Activated naive CD4-positive, alpha-beta T cell treated with anti-CD3 and anti-CD28 coated beads, Interleukin-2, amount 50 U/mL, for 72 hours (primary cell): ENCODE measurements around the gene ANO4. TPM values are rescaled to one million over a fixed set of nuclear protein-coding genes. Genes with fewer than 3 reads are reported as not detected.
"Not testable (repeated sequence)": the region's sequence is repeated elsewhere in the genome, so short reads cannot be mapped to it uniquely, and the experiment has no call there.

Source experiments
- ATAC-seq, 2 donors: fragments of 150-1000 bp; cut with Tn5 transposase; 2 replicates each; pipeline ENCODE4 v1.10.0; 2021; ENCODE audit warnings: mild to moderate bottlenecking in 2 of 2, moderate library complexity in 2 of 2
- DNase-seq, 2 donors: peaks; one replicate each; pipeline ENCODE4 v3.0.0; 2021 to 2022; ENCODE audit warnings: low spot score in 2 of 2
- H3K27ac Mint-ChIP-seq, 2 donors: one replicate each; pipeline ENCODE4 v1.8.0; 2022; ENCODE audit warnings: mild to moderate bottlenecking in 2 of 2, mixed read lengths in 2 of 2
- H3K36me3 Mint-ChIP-seq, 2 donors: one replicate each; pipeline ENCODE4 v1.8.0; 2022; ENCODE audit warnings: mixed read lengths in 2 of 2
- H3K9me3 Mint-ChIP-seq, 2 donors: one replicate each; pipeline ENCODE4 v1.8.0; 2022; ENCODE audit warnings: mixed read lengths in 2 of 2
- total RNA-seq, 2 donors: library from RNA; stranded (reverse); gene quantifications; one replicate each; pipeline ENCODE4 v1.2.3, GENCODE V29; 2022

Gene ANO4
- total RNA-seq, 2 donors from 2014 or later, result not detected

DNA sequence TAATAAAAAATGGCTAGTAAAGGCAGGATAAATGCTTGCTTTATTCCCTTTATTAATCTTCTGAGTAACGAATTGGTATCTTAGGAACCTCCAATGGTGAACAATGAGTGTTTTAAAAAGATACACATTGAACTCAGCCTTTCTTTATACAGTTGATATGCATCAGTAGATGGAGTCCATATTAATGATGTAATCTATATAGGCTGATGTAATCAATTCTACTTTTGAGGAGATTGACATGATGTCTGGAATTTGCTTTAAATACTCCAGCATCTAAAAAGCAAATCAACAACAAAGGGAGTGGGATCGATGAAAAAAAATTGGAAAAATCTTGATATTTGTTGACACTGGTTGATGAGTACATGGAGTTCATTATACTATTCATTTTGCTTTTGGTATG is 106.2 kb downstream of the ANO4 start:
- ATAC-seq (no peak), DNase-seq (no peak)
- Mint-ChIP-seq H3K27ac (no peak overlapping the region), H3K36me3 (no peaks in the 10 kb centered on the region), H3K9me3 (peaks cover 23% of the 10 kb centered on the region in 2 donors)

DNA sequence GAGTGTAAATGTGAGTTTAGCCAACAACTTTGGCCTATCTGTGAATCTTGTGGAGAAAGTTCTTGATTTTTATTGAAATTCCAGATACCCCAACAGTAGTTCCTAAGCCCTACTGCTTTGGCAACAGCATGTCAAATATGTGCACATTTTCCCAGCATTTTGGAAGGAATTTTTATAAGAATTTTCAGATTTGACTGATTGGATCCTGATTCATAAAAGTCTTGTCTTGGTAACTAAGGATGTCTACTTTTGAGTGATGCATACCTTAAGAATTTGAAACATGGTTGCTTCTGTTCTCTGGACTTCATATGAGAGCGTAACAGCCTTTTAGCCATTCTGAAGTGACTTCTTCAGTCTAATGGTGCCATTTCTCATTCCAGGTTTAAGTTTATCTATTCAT is 106.7 kb downstream of the ANO4 start:
- peaks cover 18 to 19% of the 10 kb centered on the region in 2 donors for H3K9me3 Mint-ChIP-seq
- no peak for DNase-seq
- H3K27ac Mint-ChIP-seq, result no peak overlapping the region
- no peak for ATAC-seq
- H3K36me3 Mint-ChIP-seq, result no peaks in the 10 kb centered on the region

DNA sequence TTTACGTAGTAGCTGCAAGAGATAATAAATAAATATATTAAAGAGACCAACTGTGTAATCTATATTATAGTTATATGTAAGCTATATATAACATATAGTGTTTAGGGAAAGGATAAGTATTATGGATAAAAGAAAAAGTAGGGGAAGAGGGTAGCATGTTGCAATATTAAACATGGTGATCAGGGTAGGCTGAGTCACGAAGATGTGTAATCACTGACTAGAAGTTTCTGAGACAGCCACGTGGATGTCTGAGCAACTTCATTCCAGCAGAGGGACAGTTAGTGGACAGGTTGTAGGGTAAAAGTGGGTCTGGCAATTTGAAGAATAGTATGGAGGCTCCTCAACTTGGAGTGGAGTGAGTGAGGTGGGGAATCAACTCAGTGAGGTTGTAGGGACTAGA is 109.7 kb downstream of the ANO4 start:
- H3K36me3 Mint-ChIP-seq, result no peaks in the 10 kb centered on the region
- no peak overlapping the region for H3K27ac Mint-ChIP-seq
- DNase-seq (no peak), ATAC-seq (no peak)
- H3K9me3 Mint-ChIP-seq, result peaks cover 9 to 11% of the 10 kb centered on the region in 2 donors

DNA sequence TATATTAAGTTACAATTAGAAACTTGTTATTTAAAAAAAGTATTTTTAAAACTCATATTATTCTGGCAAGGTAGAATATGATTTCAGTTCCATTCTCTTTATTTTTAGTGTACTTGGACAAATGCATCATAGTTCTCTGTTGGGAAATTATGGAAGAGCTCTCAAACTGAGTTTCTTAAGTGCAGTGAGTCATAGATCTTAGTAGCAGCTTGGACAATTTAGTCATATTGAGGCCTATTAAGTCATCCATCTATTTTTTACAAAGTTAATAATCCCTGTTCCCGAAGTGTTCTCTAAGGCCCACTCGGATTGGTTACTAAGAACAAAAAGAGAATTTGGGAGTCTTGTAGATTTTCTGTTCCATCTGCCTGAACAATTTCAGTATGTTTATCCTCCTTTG is 113.9 kb downstream of the ANO4 start:
- DNase-seq, result no peak
- no peaks in the 10 kb centered on the region for H3K9me3 Mint-ChIP-seq
- H3K36me3 Mint-ChIP-seq, result no peaks in the 10 kb centered on the region
- no peak overlapping the region for H3K27ac Mint-ChIP-seq
- no peak for ATAC-seq

DNA sequence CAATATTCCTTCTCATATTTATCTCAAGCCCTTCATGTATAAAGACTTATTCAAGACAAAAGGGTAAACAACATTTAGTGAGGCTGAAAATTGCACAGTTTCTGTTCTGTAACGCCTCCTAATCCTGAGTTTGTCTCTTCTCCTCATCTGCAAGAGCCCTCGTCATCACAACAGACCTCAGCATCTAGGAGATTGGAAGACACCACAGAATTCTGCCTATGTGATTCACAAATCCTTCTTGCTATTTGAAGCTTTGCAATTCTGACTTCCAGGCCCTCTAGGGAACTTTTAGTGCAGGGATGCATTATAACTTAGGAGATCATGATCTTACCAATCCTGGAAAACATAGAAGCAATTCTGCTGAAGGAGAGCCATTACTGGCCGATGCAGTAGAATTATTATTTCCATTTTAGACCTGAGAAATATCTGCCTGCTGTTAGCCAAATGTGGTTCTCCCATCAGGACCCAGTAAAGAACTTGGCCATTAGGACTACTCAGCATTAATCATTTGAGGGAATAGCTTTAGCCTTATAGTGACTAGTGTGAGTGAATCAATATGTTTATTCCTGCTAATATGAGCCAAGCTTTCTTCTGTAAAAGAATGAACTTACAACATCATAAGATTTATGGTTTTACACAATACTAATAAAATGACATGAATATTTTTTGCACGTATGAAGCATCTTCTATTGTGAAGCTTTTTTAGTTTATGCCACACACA is 119.5 kb downstream of the ANO4 start:
- no peak overlapping the region for H3K27ac Mint-ChIP-seq
- H3K9me3 Mint-ChIP-seq, result no peaks in the 10 kb centered on the region
- H3K36me3 Mint-ChIP-seq, result no peaks in the 10 kb centered on the region
- ATAC-seq (no peak), DNase-seq (no peak)

DNA sequence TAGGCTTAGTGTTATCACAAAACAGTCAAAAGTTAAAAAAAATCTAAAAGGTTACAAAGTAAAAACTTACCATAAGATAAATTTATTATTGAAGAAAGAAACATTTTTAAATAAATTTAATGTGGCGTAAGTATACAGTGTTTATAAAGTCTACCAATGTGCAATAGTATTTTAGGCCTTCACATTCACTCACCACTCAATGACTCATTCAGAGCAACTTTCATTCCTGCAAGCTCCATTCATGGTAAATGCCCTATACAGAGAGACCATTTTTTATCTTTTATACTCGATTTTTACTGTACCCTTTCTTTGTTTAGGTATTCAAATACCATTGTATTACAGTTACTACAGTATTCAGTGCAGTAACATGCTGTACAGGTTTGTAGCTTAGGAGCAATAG is 124.5 kb downstream of the ANO4 start:
- DNase-seq (no peak), ATAC-seq (no peak)
- no peak overlapping the region for H3K27ac Mint-ChIP-seq
- no peaks in the 10 kb centered on the region for H3K36me3 Mint-ChIP-seq
- H3K9me3 Mint-ChIP-seq, result no peaks in the 10 kb centered on the region

DNA sequence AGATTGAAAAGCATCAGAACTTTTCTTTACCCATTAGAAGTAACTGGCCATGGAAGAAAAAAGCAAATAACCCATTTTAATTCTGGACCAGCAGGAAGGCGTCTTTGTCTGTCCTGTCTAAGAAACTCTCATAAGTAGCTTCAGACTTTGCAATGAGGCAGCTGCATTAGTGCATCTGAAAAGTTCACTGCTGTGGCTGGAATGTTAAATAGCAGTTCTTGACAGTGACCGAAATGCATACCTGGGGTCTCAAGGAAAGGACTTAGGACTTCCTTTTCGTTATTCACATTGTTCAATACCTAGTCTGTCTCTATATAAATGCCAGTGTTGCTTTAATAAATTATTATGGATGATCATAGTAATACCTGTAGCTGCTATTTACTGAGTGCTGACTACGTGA is 125.9 kb downstream of the ANO4 start:
- H3K36me3 Mint-ChIP-seq, result no peaks in the 10 kb centered on the region
- no peaks in the 10 kb centered on the region for H3K9me3 Mint-ChIP-seq
- no peak for ATAC-seq
- H3K27ac Mint-ChIP-seq, result no peak overlapping the region
- no peak for DNase-seq

DNA sequence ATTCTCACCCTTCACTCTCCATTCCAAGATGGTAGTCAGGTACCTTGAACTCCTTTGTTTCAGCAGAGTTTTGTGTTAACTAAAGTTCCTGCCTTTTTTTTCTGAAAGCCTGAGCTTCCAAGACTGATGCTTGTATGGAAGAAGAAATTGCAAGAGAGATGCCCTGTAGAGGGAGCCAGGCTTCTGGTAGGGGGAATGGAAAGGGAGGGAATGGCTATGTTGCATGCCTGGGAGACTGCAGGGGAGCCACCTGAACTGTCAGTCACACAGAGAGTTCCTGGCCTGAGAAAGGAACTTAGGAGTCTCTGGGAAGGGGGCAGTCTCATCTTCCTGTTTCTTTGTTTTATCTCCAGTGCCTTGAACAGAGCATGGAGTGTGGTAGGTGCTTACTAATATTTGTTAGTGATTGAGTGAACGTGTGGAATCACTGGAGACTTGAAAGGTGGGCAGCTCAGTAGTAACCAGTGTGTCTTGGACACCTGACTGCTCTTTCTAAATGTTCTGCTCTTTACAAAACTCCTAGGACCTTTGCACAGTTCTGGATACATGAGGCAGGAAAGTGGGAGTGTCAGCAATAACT is 132.2 kb downstream of the ANO4 start:
- H3K36me3 Mint-ChIP-seq, result no peaks in the 10 kb centered on the region
- ATAC-seq, result no peak
- peaks cover 4 to 5% of the 10 kb centered on the region in 2 donors for H3K9me3 Mint-ChIP-seq
- DNase-seq, result no peak
- no peak overlapping the region for H3K27ac Mint-ChIP-seq

DNA sequence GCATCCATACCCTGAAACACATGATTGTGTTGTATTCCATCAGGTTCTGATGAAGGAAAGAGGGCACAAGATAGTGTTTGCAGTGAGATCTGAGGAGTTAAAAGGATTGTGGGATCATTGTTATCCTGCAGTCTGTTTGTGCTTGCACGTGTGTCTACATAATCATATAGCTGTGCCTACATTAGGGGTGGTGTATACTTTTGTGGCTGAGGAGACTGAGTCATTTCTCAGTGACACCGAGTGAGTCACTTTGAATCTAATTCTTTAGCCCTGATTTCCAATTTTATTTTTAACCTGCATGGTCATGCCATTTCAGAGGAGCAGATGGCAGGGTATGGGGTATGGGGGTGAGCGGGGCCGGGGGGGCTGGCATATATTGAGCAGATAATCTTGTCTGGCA is 133.2 kb downstream of the ANO4 start:
- ATAC-seq, result no peak
- no peak for DNase-seq
- Mint-ChIP-seq H3K27ac (no peak overlapping the region), H3K9me3 (peaks cover 4 to 5% of the 10 kb centered on the region in 2 donors), H3K36me3 (no peaks in the 10 kb centered on the region)

DNA sequence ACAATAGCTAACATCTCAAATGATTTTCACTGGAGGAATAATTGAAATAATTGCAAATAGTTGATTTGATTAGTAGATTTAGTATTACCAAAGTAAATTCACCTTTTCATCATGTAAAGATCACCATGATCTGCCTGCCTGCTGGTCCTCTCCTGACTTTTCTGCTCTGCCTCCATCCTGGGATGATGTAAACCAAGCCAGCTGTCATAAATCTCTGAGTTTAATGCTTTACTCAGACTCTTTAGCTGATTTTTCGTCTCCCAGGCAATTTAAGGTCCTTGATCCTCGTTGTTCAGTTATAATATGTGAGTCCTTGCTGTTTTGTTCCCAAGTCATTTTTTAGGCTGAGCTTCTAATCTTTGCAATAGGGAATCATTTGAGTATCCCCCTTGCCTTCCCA is 138.0 kb downstream of the ANO4 start:
- no peak for DNase-seq
- Mint-ChIP-seq H3K27ac (no peak overlapping the region), H3K9me3 (peaks cover 0 to 3% of the 10 kb centered on the region in 2 donors), H3K36me3 (no peaks in the 10 kb centered on the region)
- no peak for ATAC-seq

DNA sequence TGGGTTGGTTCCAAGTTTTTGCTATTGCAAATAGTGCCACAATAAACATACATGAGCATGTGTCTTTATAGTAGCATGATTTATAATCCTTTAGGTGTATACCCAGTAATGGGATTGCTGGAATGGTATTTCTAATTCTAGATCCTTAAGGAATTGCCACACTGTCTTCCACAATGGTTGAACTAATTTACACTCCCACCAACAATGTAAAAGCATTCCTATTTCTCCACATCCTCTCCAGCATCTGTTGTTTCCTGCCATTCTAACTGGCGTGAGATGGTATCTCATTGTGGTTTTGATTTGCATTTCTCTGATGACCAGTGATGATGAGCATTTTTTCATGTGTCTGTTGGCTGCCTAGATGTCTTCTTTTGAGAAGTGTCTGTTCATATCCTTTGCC is 139.0 kb downstream of the ANO4 start:
- not testable (repeated sequence) for H3K27ac Mint-ChIP-seq, H3K9me3 Mint-ChIP-seq, ATAC-seq, DNase-seq, H3K36me3 Mint-ChIP-seq

DNA sequence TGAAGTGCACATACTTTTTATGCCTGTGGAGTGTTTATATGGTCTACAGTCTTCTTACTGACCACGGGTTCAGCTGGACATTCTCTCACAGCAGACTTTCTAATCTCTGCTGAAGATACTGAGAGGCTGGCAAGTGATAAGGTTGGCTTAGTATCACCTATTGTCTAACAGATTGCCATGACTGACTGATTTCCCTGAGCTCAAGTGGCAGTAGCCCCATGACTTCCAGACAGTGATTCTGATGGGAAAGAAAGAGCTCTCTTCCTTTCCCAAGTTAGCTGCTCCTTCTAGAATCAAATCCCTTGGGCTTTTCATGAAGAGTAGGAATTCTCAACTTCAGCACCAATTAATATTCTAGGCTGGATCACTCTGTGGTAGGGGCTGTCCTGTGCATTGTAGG is 141.4 kb downstream of the ANO4 start:
- H3K36me3 Mint-ChIP-seq, result no peaks in the 10 kb centered on the region
- no peak for DNase-seq
- peaks cover 0 to 10% of the 10 kb centered on the region in 2 donors for H3K9me3 Mint-ChIP-seq
- H3K27ac Mint-ChIP-seq, result no peak overlapping the region
- ATAC-seq, result no peak

DNA sequence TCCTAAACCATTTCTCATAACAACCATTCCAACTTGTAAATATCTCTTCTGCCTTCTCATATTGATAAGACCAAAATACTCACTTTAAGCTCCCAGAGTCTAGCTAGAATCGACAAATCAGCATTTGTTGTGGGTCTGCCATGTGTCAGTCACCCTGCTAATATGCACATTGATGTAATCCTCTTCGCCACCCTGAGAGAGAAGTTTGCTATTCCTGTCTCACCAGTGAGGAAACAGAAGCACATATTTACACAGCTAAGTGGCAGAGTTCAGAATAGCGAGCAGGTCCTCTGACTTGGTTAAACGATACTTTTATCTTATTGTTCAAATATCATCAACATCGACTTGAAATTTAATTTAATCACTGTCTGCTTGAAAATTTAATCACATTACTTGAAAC is 142.1 kb downstream of the ANO4 start:
- no peak for ATAC-seq
- no peaks in the 10 kb centered on the region for H3K36me3 Mint-ChIP-seq
- no peak for DNase-seq
- H3K9me3 Mint-ChIP-seq, result peaks cover 0 to 10% of the 10 kb centered on the region in 2 donors
- no peak overlapping the region for H3K27ac Mint-ChIP-seq

DNA sequence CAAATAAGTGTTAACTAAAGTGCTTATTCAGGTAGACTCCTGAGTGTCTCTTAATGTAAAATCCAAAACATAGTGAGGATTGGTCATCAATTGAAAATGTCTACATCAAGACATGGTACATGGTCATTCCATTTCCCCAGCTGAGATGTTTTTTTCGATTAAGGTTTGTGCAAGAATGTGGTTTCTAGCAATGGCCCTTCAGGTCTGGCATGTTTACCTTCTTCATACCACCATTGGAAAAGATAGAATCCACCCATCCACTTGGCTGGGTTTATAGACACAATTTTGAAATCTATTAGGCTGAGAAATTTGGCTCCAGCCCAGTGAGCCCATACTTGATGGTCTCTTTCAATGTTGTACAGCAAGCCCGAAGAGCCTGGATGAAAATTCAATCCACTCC is 145.9 kb downstream of the ANO4 start:
- no peak for ATAC-seq
- H3K27ac Mint-ChIP-seq, result no peak overlapping the region
- no peak for DNase-seq
- no peaks in the 10 kb centered on the region for H3K36me3 Mint-ChIP-seq
- peaks cover 4 to 10% of the 10 kb centered on the region in 2 donors for H3K9me3 Mint-ChIP-seq

DNA sequence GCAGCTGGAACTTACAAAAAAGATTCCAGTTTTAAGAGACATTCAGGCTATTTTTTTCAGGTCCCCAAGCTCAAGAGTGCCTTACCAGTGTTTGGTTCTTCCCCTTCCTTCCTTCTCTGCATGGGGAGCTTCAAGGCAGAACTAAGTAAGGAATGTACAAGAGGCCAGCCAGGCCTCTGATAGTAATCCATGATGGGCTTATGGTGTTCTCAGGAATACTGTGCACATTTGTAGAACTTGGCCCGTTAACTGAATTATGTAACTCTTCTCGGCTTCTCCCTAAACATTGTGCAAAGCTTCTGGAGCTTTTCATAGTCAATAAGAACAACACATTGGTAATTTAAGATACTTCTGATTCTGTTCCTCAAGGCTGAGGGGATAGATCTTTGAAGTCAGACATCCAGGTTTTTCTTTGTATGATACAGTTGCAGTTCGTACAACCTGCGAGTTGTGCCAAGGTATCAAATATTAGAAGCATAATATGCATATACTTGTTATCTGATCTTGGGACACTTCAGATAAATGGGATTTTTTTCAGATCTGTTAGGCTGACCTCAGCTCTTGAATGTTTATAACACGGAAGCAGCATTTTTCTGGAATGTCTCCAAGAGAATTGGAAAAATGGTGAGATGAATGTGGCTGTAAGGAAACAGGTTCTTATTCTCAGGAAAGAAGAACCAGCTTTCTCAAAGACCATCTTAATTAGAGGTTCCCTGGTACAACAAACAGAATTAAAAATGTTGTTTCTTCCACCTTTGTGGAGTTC is 148.6 kb downstream of the ANO4 start:
- ATAC-seq (no peak), DNase-seq (no peak)
- Mint-ChIP-seq H3K27ac (no peak overlapping the region), H3K9me3 (peaks cover 4 to 10% of the 10 kb centered on the region in 2 donors), H3K36me3 (no peaks in the 10 kb centered on the region)

DNA sequence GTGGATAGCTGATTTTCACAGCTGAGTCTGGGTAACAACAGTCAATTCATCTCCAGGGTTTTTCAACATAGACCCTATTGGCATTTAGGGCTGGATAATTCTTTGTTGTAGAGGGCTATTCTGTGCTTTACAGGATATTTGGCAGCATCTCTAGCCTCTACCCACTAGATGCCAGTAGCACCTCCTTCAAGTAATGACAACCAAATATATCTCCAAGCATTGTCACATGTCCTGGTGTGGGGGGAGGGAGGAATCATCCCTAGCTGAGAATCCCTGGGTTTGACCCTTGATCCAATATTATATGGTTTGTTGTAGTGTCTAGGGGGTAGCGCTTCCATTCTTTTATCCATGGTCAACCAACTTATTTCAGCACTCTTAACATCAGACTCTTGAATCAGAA is 157.2 kb downstream of the ANO4 start:
- no peak overlapping the region for H3K27ac Mint-ChIP-seq
- H3K36me3 Mint-ChIP-seq, result no peaks in the 10 kb centered on the region
- DNase-seq (no peak), ATAC-seq (no peak)
- H3K9me3 Mint-ChIP-seq, result no peaks in the 10 kb centered on the region

DNA sequence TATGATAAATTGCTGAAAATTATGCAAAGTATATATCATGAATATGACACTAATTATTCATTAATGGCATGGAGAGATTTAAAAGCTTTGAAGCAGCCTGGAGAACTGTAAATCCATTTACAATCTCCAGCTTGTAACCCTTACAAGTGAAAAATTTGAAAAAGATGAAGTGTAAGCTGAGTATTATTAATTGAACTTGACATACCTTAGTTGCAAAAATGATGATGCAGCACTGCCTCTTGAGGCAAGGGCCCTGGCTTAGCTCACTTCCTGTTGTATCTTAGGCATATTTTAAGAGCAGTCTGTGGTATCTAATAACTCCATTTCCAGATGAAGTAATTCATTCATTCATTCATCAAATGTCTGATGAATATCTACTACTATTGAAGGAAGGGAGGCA is 158.6 kb downstream of the ANO4 start:
- H3K36me3 Mint-ChIP-seq, result no peaks in the 10 kb centered on the region
- ATAC-seq (no peak), DNase-seq (no peak)
- H3K27ac Mint-ChIP-seq, result no peak overlapping the region
- no peaks in the 10 kb centered on the region for H3K9me3 Mint-ChIP-seq

DNA sequence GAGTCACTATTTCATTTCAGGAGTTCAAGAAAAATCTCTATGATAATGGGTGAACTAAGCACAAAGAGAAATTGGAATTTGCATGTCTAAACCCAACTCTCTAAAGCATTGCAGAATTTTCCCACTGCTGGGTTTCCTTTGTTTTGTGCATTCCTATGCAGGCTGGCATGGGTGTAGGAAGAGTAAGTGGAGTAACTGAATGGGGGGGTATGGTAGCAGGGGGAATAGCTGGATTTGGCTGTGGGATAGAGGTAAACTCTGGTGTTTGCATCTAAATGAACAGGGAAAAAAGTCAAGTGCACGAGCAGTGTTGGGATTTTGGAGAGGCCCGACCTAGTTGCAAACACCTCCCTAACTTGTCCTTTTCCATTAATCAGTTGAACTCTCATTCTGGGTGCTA is 159.1 kb downstream of the ANO4 start:
- no peak for DNase-seq
- no peak for ATAC-seq
- no peaks in the 10 kb centered on the region for H3K9me3 Mint-ChIP-seq
- H3K27ac Mint-ChIP-seq, result no peak overlapping the region
- H3K36me3 Mint-ChIP-seq, result no peaks in the 10 kb centered on the region
